ENCODE data around the gene SUCO. TPM values are rescaled to one million over a fixed set of nuclear protein-coding genes. Genes with fewer than 3 reads are reported as not detected.
"Not testable (repeated sequence)": the region's sequence is repeated elsewhere in the genome, so short reads cannot be mapped to it uniquely, and the experiment has no call there.

SUCO gene
- total RNA-seq, 2 donors from 2014 or later: 25.4 to 30.6 TPM

GRCh38 chr1:172599912-172600311, 67.0 kb downstream of the SUCO start:
- no peak for ATAC-seq
- no peak for DNase-seq
- intact Hi-C loops (cut with DNase I): no loop called here

- no peak for DNase-seq
- intact Hi-C loops (cut with DNase I): no loop called here
- peak in 1 of 2 donors; percentile 36 for ATAC-seq
Observed at GRCh38 chr1:172600615-172601014, 67.7 kb downstream of the SUCO start.

- intact Hi-C loops (cut with DNase I): no loop called here
- DNase-seq (no peak), ATAC-seq (no peak)
Observed at GRCh38 chr1:172601046-172601630, 68.2 kb downstream of the SUCO start.

GRCh38 chr1:172602706-172603105, 69.8 kb downstream of the SUCO start:
- intact Hi-C loops (cut with DNase I): no loop called here
- DNase-seq (no peak), ATAC-seq (no peak)

- no peak for DNase-seq
- intact Hi-C loops (cut with DNase I): no loop called here
- no peak for ATAC-seq
Observed at GRCh38 chr1:172603816-172604215, 70.9 kb downstream of the SUCO start.

- DNase-seq (no peak), ATAC-seq (no peak)
- intact Hi-C loops (cut with DNase I): no loop called here
Observed at GRCh38 chr1:172605641-172606040, 72.7 kb downstream of the SUCO start.

GRCh38 chr1:172607145-172607544, 74.2 kb downstream of the SUCO start:
- intact Hi-C loops (cut with DNase I): no loop called here
- ATAC-seq: no peak

GRCh38 chr1:172608098-172608601, 75.2 kb downstream of the SUCO start:
- intact Hi-C loops (cut with DNase I): loop anchor here in 1 of 2 donors (2.0 kb wide), 1 partner anchor 111 kb away; no protein-coding TSS in a partner anchor
- DNase-seq: no peak
- no peak for ATAC-seq

More at GRCh38 chr1:172607145-172607544, 74.2 kb downstream of the SUCO start:
- DNase-seq: no peak

- ATAC-seq: peak; percentile 22 to 53
- intact Hi-C loops (cut with DNase I): loop anchor here in 1 of 2 donors (2.0 kb wide), 1 partner anchor 109 kb away; no protein-coding TSS in a partner anchor
Observed at GRCh38 chr1:172609528-172609927, 76.6 kb downstream of the SUCO start.

GRCh38 chr1:172612478-172612877, 79.5 kb downstream of the SUCO start:
- no peak for DNase-seq
- intact Hi-C loops (cut with DNase I): loop anchor here in 1 of 2 donors (10.0 kb wide), 1 partner anchor 102 kb away; no protein-coding TSS in a partner anchor
- ATAC-seq: no peak

More at GRCh38 chr1:172609528-172609927, 76.6 kb downstream of the SUCO start:
- DNase-seq: no peak

GRCh38 chr1:172613294-172613693, 80.3 kb downstream of the SUCO start:
- intact Hi-C loops (cut with DNase I): loop anchor here in 1 of 2 donors (10.0 kb wide), 1 partner anchor 102 kb away; no protein-coding TSS in a partner anchor
- ATAC-seq: no peak
- no peak for DNase-seq

- DNase-seq (no peak), ATAC-seq (no peak)
- intact Hi-C loops (cut with DNase I): loop anchor here in 1 of 2 donors (10.0 kb wide), 1 partner anchor 99 kb away; no protein-coding TSS in a partner anchor
Observed at GRCh38 chr1:172616195-172616594, 83.2 kb downstream of the SUCO start.

- DNase-seq (no peak), ATAC-seq (no peak)
- intact Hi-C loops (cut with DNase I): loop anchor here in 1 of 2 donors (10.0 kb wide), 1 partner anchor 98 kb away; no protein-coding TSS in a partner anchor
Observed at GRCh38 chr1:172616636-172617035, 83.7 kb downstream of the SUCO start.

GRCh38 chr1:172620603-172621002, 87.7 kb downstream of the SUCO start:
- ATAC-seq; intact Hi-C loops (cut with DNase I); DNase-seq: not testable (repeated sequence)

- intact Hi-C loops (cut with DNase I): no loop called here
- DNase-seq (no peak), ATAC-seq (no peak)
Observed at GRCh38 chr1:172622541-172622940, 89.6 kb downstream of the SUCO start.

GRCh38 chr1:172623748-172624147, 90.8 kb downstream of the SUCO start:
- ATAC-seq: no peak
- DNase-seq: no peak
- intact Hi-C loops (cut with DNase I): no loop called here

- ATAC-seq: no peak
- DNase-seq: no peak
- intact Hi-C loops (cut with DNase I): no loop called here
Observed at GRCh38 chr1:172626845-172627244, 93.9 kb downstream of the SUCO start.

GRCh38 chr1:172627702-172628101, 94.8 kb downstream of the SUCO start:
- no peak for ATAC-seq
- intact Hi-C loops (cut with DNase I): no loop called here
- DNase-seq: no peak

- DNase-seq (no peak), ATAC-seq (no peak)
- intact Hi-C loops (cut with DNase I): no loop called here
Observed at GRCh38 chr1:172628401-172628800, 95.5 kb downstream of the SUCO start.

- no peak for ATAC-seq
- intact Hi-C loops (cut with DNase I): no loop called here
- DNase-seq: no peak
Observed at GRCh38 chr1:172629170-172629569, 96.2 kb downstream of the SUCO start.

- intact Hi-C loops (cut with DNase I): no loop called here
- ATAC-seq (no peak), DNase-seq (no peak)
Observed at GRCh38 chr1:172629638-172630037, 96.7 kb downstream of the SUCO start.
